HG03571 (cell line): ENCODE measurements around the gene PTPRE.
"Not testable (repeated sequence)": the region's sequence is repeated elsewhere in the genome, so short reads cannot be mapped to it uniquely, and the experiment has no call there.

Experiments used
- ATAC-seq: cut with Tn5 transposase; IDR thresholded peaks from one replicate; pipeline ENCODE4 v1.9.1; 2021; ENCODE audit not compliant: unreplicated experiment

Gene PTPRE

GRCh38 chr10:128087146-128087883 lies 180.4 kb downstream of the PTPRE start:
- no peak for ATAC-seq

GRCh38 chr10:128087884-128088709 lies 181.2 kb downstream of the PTPRE start:
- no peak for ATAC-seq

GRCh38 chr10:128091636-128092210 lies 184.8 kb downstream of the PTPRE start:
- no peak for ATAC-seq

GRCh38 chr10:128092454-128092853 lies 185.6 kb downstream of the PTPRE start:
- ATAC-seq, result no peak

- ATAC-seq, result not testable (repeated sequence)
These were observed 187.7 kb downstream of the PTPRE start for GRCh38 chr10:128094596-128094995.

- peak; percentile 78 for ATAC-seq
These were observed 188.3 kb downstream of the PTPRE start for GRCh38 chr10:128095027-128095752.

- ATAC-seq, result peak; percentile 56
These were observed 189.0 kb downstream of the PTPRE start for GRCh38 chr10:128095753-128096469.

- no peak for ATAC-seq
These were observed 189.7 kb downstream of the PTPRE start for GRCh38 chr10:128096486-128097199.

GRCh38 chr10:128097783-128098182 lies 190.9 kb downstream of the PTPRE start:
- ATAC-seq, result no peak

GRCh38 chr10:128098631-128099030 lies 191.7 kb downstream of the PTPRE start:
- ATAC-seq, result no peak

- no peak for ATAC-seq
These were observed 193.0 kb downstream of the PTPRE start for GRCh38 chr10:128099901-128100300.

GRCh38 chr10:128101901-128102300 lies 195.0 kb downstream of the PTPRE start:
- no peak for ATAC-seq

GRCh38 chr10:128102480-128103228 lies 195.8 kb downstream of the PTPRE start:
- no peak for ATAC-seq

- no peak for ATAC-seq
These were observed 196.4 kb downstream of the PTPRE start for GRCh38 chr10:128103229-128103714.

GRCh38 chr10:128105383-128105782 lies 198.5 kb downstream of the PTPRE start:
- no peak for ATAC-seq

- no peak for ATAC-seq
These were observed 202.8 kb downstream of the PTPRE start for GRCh38 chr10:128109707-128110106.

- no peak for ATAC-seq
These were observed 203.4 kb downstream of the PTPRE start for GRCh38 chr10:128110339-128110738.

GRCh38 chr10:128111696-128112095 lies 204.8 kb downstream of the PTPRE start:
- no peak for ATAC-seq

- no peak for ATAC-seq
These were observed 206.1 kb downstream of the PTPRE start for GRCh38 chr10:128113026-128113425.
